GM19324 (cell line): ENCODE data around the gene ADORA2B.
"Not testable (repeated sequence)": the region's sequence is repeated elsewhere in the genome, so short reads cannot be mapped to it uniquely, and the experiment has no call there.

Experiments
- ATAC-seq: cut with Tn5 transposase; IDR thresholded peaks from one replicate; pipeline ENCODE4 v1.9.1; 2021; ENCODE audit warnings: mild to moderate bottlenecking, moderate library complexity; ENCODE audit not compliant: unreplicated experiment, low FRiP score

Gene ADORA2B

GRCh38 chr17:15944759-15945526 is at the start of gene ADORA2B:
Gene ADORA2B (plus strand): TSS chr17:15945130. CDS start chr17:15945249, 119 bp downstream.
- ATAC-seq, result no peak

- no peak for ATAC-seq
Observed at GRCh38 chr17:15896277-15896676, 48.7 kb upstream of the ADORA2B start.

GRCh38 chr17:15896834-15897233 is 48.1 kb upstream of the ADORA2B start:
- no peak for ATAC-seq

DNA sequence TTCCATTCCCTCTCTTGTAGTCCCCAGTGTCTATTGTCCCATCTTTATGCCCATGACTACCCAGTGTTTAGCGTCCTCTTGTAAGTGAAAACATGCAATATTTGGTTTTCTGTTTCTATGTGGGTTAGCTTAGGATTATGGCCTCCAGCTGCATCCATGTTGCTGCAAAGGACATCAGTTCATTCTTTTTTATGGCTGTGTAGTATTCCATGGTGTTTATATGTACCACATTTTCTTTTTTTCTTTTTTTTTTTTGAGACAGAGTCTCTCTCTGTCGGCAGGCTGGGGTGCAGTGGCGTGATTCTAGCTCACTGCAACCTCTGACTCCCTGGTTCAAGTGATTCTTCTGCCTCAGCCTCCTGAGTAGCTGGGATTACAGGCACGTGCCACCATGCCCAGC is 45.3 kb upstream of the ADORA2B start:
- ATAC-seq, result not testable (repeated sequence)

DNA sequence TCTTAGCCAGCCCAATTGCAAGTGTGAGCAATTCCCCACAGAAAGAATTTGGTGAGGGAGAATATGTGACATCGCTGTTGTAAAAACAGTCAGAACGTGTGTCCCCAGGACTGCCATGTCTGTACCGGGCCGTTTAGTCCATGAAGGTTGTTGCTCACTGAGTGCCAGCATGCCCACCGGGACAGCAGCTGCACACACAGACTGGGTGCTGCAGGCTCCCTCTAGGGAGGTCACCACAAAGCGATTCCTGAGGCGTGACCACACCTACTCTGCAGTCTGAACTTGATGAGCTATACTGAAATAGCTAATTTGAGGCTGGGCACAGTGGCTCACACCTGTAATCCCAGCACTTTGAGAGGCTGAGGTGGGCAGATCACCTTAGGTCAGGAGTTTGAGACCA is 44.1 kb upstream of the ADORA2B start:
- no peak for ATAC-seq

DNA sequence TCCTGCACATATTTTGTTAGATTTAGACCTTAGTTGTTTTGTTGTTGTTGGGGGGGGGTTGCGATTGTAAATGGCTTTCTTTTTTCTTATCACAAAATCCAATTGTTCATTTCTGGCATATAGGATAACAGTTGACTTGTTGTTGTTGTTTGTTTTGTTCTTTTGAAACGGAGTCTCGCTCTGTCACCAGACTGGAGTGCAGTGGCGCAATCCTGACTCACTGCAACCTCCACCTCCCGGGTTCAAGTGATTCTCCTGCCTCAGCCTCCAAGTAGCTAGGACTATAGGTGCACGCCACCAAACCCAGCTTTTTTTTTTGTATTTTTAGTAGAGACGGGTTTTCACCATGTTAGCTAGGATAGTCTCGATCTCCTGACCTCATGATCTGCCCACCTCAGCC is 39.7 kb upstream of the ADORA2B start:
- not testable (repeated sequence) for ATAC-seq

DNA sequence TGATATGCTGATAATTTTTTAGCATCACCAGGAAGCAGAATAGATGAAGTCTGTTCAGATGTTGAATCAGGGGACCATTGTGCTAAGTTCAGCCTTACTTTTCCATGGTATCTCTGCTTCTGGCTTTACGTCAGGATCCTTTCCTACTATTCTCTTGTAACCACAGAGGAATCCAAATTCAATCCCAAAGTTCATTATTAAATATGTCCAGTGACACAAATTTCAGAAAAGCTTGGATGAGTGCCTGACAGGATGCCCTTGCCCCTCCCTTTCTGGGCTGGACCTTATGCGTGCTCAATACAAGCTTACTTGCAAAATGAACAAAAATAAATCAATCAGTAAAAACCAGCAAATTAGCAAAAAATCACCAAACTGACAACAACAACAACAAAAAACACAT is 37.6 kb upstream of the ADORA2B start:
- ATAC-seq, result no peak

- no peak for ATAC-seq
Observed at GRCh38 chr17:15908378-15908777, 36.6 kb upstream of the ADORA2B start.

DNA sequence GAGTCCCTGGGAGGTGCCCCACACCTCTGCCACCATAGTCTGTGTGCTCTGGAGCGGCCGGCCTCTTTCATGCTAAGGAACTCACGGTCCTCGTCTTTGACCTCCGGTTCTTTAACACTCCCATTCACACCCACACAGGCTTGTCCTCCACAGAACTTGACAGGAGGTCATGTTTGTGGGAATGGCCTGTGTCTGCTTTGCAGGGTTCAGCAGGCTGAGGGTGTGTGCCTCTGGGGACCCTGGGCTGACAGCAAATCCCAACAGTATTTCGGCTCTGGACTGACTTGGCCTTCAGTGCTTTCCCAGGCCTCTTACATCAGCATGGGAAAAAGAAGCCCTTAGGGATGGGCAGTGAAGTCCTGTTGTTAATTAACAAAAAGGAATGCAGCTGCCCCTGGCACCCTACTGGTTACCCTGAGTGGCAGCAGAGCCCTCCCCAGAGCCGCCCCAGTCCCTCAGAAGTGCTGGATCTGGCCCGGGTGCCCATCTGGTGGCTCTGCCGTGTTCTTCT is 35.4 kb upstream of the ADORA2B start:
- ATAC-seq, result no peak

GRCh38 chr17:15910791-15911190 is 34.1 kb upstream of the ADORA2B start:
- ATAC-seq, result no peak

- not testable (repeated sequence) for ATAC-seq
Observed at GRCh38 chr17:15911701-15912100, 33.2 kb upstream of the ADORA2B start.

DNA sequence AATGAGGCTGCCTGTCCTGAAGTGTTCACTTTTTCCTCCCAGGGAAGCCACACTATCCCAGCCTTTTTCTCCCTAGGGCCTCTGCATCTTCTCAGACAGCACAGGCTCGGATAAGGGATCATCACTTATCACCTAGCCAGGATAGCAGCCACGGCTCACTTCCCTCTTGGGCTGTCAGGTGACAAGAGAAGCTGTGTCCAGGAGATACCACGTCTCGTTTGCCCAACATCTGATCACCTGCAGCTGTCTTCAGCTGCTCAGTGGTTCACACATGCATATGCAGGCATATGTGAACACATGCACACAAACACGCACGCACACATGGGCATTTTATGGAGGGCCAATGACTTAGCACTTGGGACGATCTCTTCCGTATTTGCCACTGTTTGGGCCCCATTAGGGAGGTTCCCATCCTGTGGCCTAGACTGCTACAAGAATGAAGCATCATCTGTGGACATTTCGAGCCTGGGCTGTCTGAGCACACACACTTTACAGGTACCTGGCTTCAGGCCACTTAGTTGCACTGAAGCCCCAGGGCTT is 32.4 kb upstream of the ADORA2B start:
- ATAC-seq, result no peak

GRCh38 chr17:15913826-15914225 is 31.1 kb upstream of the ADORA2B start:
- no peak for ATAC-seq

- ATAC-seq, result no peak
Observed at GRCh38 chr17:15914400-15915170, 30.3 kb upstream of the ADORA2B start.

- ATAC-seq, result no peak
Observed at GRCh38 chr17:15915961-15916360, 29.0 kb upstream of the ADORA2B start.

DNA sequence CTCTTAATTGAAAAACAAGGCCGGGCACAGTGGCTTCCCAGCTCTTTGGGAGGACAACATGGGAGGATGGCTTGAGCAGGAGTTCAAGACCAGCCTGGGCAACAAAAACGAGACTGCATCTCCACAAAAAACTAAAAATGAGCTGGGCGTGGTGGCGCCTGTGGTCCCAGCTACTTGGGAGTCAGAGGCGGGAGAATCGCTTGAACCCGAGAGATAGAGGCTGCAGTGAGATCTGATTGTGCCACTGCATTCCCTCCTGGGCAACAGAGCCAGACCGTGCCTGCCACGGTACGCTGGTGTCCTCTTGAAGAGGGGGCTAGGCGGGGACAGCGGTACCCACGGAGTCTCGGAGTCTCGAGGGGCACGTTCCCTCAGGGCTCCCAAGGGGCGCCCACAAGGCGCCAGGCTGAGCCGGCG is 27.9 kb upstream of the ADORA2B start:
- no peak for ATAC-seq

DNA sequence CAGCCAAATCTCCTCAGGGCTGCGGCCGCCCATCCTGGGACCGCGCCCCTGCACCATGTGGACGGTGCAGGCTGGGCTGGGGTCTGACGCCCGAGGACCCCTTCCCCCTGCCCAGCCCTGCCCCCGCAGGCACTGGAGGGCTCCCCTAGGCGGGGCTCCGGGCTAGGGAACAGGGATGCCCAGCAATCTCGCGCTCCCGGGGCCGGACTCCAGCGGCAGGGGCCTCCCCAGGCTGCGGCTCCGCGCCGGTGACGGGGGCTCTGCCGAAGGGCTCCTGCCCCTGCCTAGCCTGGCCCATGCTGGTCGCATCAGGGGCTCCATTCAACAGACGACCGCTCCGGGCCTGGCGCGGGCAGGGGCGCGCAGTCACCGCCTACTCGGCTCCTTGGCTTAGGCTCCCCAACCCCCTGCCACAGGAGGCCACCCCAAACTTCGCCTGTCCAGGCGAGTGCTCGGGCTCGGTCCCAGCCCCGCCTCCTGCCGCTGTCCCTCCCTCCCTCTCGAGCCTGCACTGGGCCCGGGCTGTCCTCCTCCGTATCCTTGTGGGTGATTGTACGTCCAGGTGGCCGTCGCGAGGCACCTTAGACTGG is 27.4 kb upstream of the ADORA2B start:
- no peak for ATAC-seq

DNA sequence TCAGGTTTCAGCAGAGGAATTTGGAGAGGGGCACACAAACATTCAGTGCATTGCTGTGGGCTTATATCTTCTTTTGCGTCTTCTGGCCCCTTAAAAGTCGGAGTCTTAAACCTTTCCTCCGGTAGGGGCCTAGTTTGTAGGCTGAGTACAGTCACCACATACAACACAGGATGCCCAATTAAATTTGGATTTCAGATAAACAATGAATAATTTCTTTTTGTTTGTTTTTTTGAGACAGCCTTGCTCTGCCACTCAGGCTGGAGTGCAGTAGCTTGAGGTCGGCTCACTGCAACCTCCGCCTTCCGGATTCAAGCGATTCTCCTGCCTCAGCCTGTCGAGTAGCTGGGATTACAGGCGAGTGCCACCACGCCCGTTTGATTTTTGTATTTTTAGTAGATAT is 26.7 kb upstream of the ADORA2B start:
- ATAC-seq, result no peak

- no peak for ATAC-seq
Observed at GRCh38 chr17:15918661-15919259, 26.2 kb upstream of the ADORA2B start.

GRCh38 chr17:15919466-15919865 is 25.5 kb upstream of the ADORA2B start:
- no peak for ATAC-seq
